ENCODE measurements around the gene COLGALT1.

The COLGALT1 gene

GRCh38 chr19:17528610-17529009 is 26.8 kb upstream of the COLGALT1 start:
- TF ChIP-seq TAF1 (IDR thresholded peaks at IDR 0.05; ENCODE audit: borderline replicate concordance, insufficient read depth, low read length), result no peak

- no peak for TF ChIP-seq FOXP2 (optimal IDR thresholded peaks at IDR 0.05; ENCODE audit: borderline replicate concordance, extremely low read depth, extremely low read length, insufficient read depth)
- TF ChIP-seq POLR2AphosphoS5 (IDR thresholded peaks at IDR 0.05; ENCODE audit: low read depth, low read length), result no peak
- TF ChIP-seq REST (IDR thresholded peaks at IDR 0.05; ENCODE audit: insufficient read depth in 1 of 2, low read depth in 2 of 2, low read length in 2 of 2), result no peak
- no peak for TF ChIP-seq TAF1 (IDR thresholded peaks at IDR 0.05; ENCODE audit: borderline replicate concordance, insufficient read depth, low read length)
- no peak for TF ChIP-seq SIN3A (IDR thresholded peaks at IDR 0.05; ENCODE audit: borderline replicate concordance, insufficient read depth, low read length)
Observed at GRCh38 chr19:17529239-17530158, 25.9 kb upstream of the COLGALT1 start.

- no peak for TF ChIP-seq SIN3A (IDR thresholded peaks at IDR 0.05; ENCODE audit: borderline replicate concordance, insufficient read depth, low read length)
- TF ChIP-seq REST (IDR thresholded peaks at IDR 0.05; ENCODE audit: insufficient read depth in 1 of 2, low read depth in 2 of 2, low read length in 2 of 2), result no peak
- no peak for TF ChIP-seq FOXP2 (optimal IDR thresholded peaks at IDR 0.05; ENCODE audit: borderline replicate concordance, extremely low read depth, extremely low read length, insufficient read depth)
- TF ChIP-seq TAF1 (IDR thresholded peaks at IDR 0.05; ENCODE audit: borderline replicate concordance, insufficient read depth, low read length), result no peak
- no peak for TF ChIP-seq POLR2AphosphoS5 (IDR thresholded peaks at IDR 0.05; ENCODE audit: low read depth, low read length)
Observed at GRCh38 chr19:17530586-17530985, 24.9 kb upstream of the COLGALT1 start.

GRCh38 chr19:17532116-17532515 is 23.3 kb upstream of the COLGALT1 start:
- no peak for TF ChIP-seq POLR2AphosphoS5 (IDR thresholded peaks at IDR 0.05; ENCODE audit: low read depth, low read length)
- no peak for TF ChIP-seq TAF1 (IDR thresholded peaks at IDR 0.05; ENCODE audit: borderline replicate concordance, insufficient read depth, low read length)
- no peak for TF ChIP-seq REST (IDR thresholded peaks at IDR 0.05; ENCODE audit: insufficient read depth in 1 of 2, low read depth in 2 of 2, low read length in 2 of 2)
- TF ChIP-seq FOXP2 (optimal IDR thresholded peaks at IDR 0.05; ENCODE audit: borderline replicate concordance, extremely low read depth, extremely low read length, insufficient read depth), result no peak
- no peak for TF ChIP-seq SIN3A (IDR thresholded peaks at IDR 0.05; ENCODE audit: borderline replicate concordance, insufficient read depth, low read length)

- TF ChIP-seq REST (IDR thresholded peaks at IDR 0.05; ENCODE audit: insufficient read depth in 1 of 2, low read depth in 2 of 2, low read length in 2 of 2) (no peak), TAF1 (IDR thresholded peaks at IDR 0.05; ENCODE audit: borderline replicate concordance, insufficient read depth, low read length) (no peak), FOXP2 (optimal IDR thresholded peaks at IDR 0.05; ENCODE audit: borderline replicate concordance, extremely low read depth, extremely low read length, insufficient read depth) (no peak), SIN3A (IDR thresholded peaks at IDR 0.05; ENCODE audit: borderline replicate concordance, insufficient read depth, low read length) (no peak), POLR2AphosphoS5 (IDR thresholded peaks at IDR 0.05; ENCODE audit: low read depth, low read length) (no peak)
Observed at GRCh38 chr19:17532557-17532956, 22.9 kb upstream of the COLGALT1 start.

Data from PFSK-1 (cell line).